K562 (cell line): ENCODE measurements around the gene LCN12. TPM values are rescaled to one million over a fixed set of nuclear protein-coding genes. Genes with fewer than 3 reads are reported as not detected.

Source experiments
- ATAC-seq: fragments of 200-7000 bp; cut with Tn5 transposase; 3 replicates; pipeline ENCODE4 v1.9.1; 2020; ENCODE audit warnings: moderate library complexity
- BruUV-seq: library from RNA; stranded (reverse); fragments of 400-500 nt; replicated peaks from 2 replicates; lab custom pipeline; 2021; lab: Mats Ljungman, UMichigan
- CTCF ChIA-PET: fragments of 300-600 bp; formaldehyde crosslinking; extraction: SDS; loops from one replicate; lab custom pipeline; 2021; ENCODE audit warnings: low intra/inter-chr PET ratio; lab: Yijun Ruan, JAX
- POLR2A ChIA-PET: fragments of 300-600, 350-650 bp; sonication (Branson Sonifier 250); formaldehyde crosslinking; extraction: SDS; loops from one replicate; lab custom pipeline; 2021; ENCODE audit warnings: antibody characterized with exemption, inconsistent platforms; lab: Yijun Ruan, JAX
- DNase-seq, 4 experiments: peaks; one replicate each; pipeline versions ENCODE4 v3.0.0 to v3.0.0-alpha.2; 2011 to 2018; ENCODE audit warnings: low spot score in 3 of 4, mixed read lengths in 3 of 4; ENCODE audit errors: extremely low read depth in 1 of 4
- FAIRE-seq: peaks from 2 replicates; lab custom pipeline; 2011; peaks lifted over from hg19 to GRCh38; lab: Jason Lieb, UNC
- H2AFZ ChIP-seq: 2 replicates; pipeline ENCODE4 v1.6.0; 2011; ENCODE audit warnings: low read depth, low read length, control low read depth, inconsistent platforms
- H3K27ac ChIP-seq: fragments of 200-600 bp; 3 replicates; pipeline ENCODE4 v1.8.0; 2011; ENCODE audit warnings: low read depth, mild to moderate bottlenecking, control low read depth, inconsistent platforms, low read length, moderate library complexity, mixed read lengths; ENCODE audit errors: extremely low read depth
- H3K27me3 ChIP-seq, 2 experiments: fragments of 300-600 bp in 1 of 2; 2 replicates in 1 of 2; 3 replicates in 1 of 2; pipeline versions ENCODE4 v1.6.0 to v1.8.0; 2011; ENCODE audit warnings: inconsistent platforms in 2 of 2, low read length in 2 of 2, mild to moderate bottlenecking in 1 of 2, mixed read lengths in 1 of 2, moderate library complexity in 1 of 2; ENCODE audit not compliant: control insufficient read depth in 2 of 2, insufficient read depth in 2 of 2
- H3K36me3 ChIP-seq: fragments of 300-600 bp; 3 replicates; pipeline ENCODE4 v1.8.0; 2011; ENCODE audit warnings: mild to moderate bottlenecking, low read length, inconsistent platforms; ENCODE audit not compliant: control insufficient read depth, insufficient read depth
- H3K4me1 ChIP-seq, 2 experiments: fragments of 200-600 bp in 1 of 2; replicated peaks in 1 of 2; 2 replicates in 1 of 2; 3 replicates in 1 of 2; pipeline versions ENCODE4 v1.5.1 to v1.8.0; 2011; ENCODE audit warnings: inconsistent platforms in 2 of 2, low read length in 2 of 2, mild to moderate bottlenecking in 1 of 2, mixed read lengths in 1 of 2, moderate library complexity in 1 of 2; ENCODE audit not compliant: control insufficient read depth in 2 of 2, insufficient read depth in 2 of 2
- H3K4me2 ChIP-seq: 2 replicates; pipeline ENCODE4 v1.6.1; 2011; ENCODE audit warnings: low read length, control low read depth, inconsistent platforms, mixed read lengths; ENCODE audit not compliant: insufficient read depth
- H3K4me3 ChIP-seq: fragments of 200-600 bp; sonication (generic), shearing (Covaris generic); 2 replicates; pipeline ENCODE4 v1.5.1; 2016; ENCODE audit warnings: control low read depth, inconsistent platforms
- H3K79me2 ChIP-seq: fragments of 200-600 bp; 3 replicates; pipeline ENCODE4 v1.8.0; 2011; ENCODE audit warnings: low read length, inconsistent platforms; ENCODE audit not compliant: control insufficient read depth, insufficient read depth
- H3K9ac ChIP-seq, 2 experiments: 2 replicates each; pipeline versions ENCODE4 v1.6.0 to v1.6.1; 2011; ENCODE audit warnings: low read depth in 2 of 2, low read length in 2 of 2, control low read depth in 1 of 2, inconsistent platforms in 1 of 2, mild to moderate bottlenecking in 1 of 2, mixed read lengths in 1 of 2; ENCODE audit not compliant: insufficient read depth in 1 of 2
- H3K9me1 ChIP-seq: one replicate; pipeline ENCODE4 v1.6.0; 2011; ENCODE audit warnings: inconsistent platforms, mild to moderate bottlenecking, low read length, moderate library complexity; ENCODE audit not compliant: control insufficient read depth, insufficient read depth
- H3K9me3 ChIP-seq: replicated peaks from 2 replicates; pipeline ENCODE4 v1.5.1; 2011; ENCODE audit warnings: low read depth, low read length, inconsistent platforms; ENCODE audit not compliant: control insufficient read depth, insufficient read depth
- H4K20me1 ChIP-seq: replicated peaks from 2 replicates; pipeline ENCODE4 v1.6.1; 2011; ENCODE audit warnings: low read length, inconsistent platforms, mixed read lengths; ENCODE audit not compliant: control insufficient read depth, insufficient read depth
- CAMTA2 ChIP-seq: fragments of 250-450 bp; sonication (Bioruptor Pico); conservative IDR thresholded peaks from 2 replicates; pipeline ENCODE4 v1.5.1; 2022
- ETV5 ChIP-seq: sonication (generic); formaldehyde crosslinking; IDR thresholded peaks from 2 replicates; pipeline ENCODE4 v1.4.0; 2020; ENCODE audit warnings: low read depth, mild to moderate bottlenecking, missing genetic modification reagents
- HMG20B ChIP-seq: fragments of 250-450 bp; sonication (Bioruptor Pico); IDR thresholded peaks from 2 replicates; pipeline ENCODE4 v1.5.0; 2021; ENCODE audit warnings: mild to moderate bottlenecking
- NBN ChIP-seq: fragments of 450-650 bp; IDR thresholded peaks from 2 replicates; pipeline ENCODE4 v1.6.1; 2016; ENCODE audit warnings: low read depth, mild to moderate bottlenecking
- NONO ChIP-seq, 2 experiments: fragments of 200-400 bp in 1 of 2; fragments of 450-650 bp in 1 of 2; formaldehyde crosslinking in 1 of 2; IDR thresholded peaks; 2 replicates each; pipeline ENCODE4 v1.6.1; 2017; ENCODE audit warnings: low read depth in 2 of 2, mild to moderate bottlenecking in 2 of 2, moderate library complexity in 2 of 2, low read length in 1 of 2
- PHF20 ChIP-seq: fragments of 450-650 bp; IDR thresholded peaks from 2 replicates; pipeline ENCODE4 v1.6.1; 2018; ENCODE audit not compliant: partially characterized antibody
- POLR2AphosphoS2 ChIP-seq: IDR thresholded peaks from 2 replicates; pipeline ENCODE4 v1.6.1; 2012; ENCODE audit warnings: low read length, improper control_type of control experiment
- POLR3G ChIP-seq: IDR thresholded peaks from 2 replicates; pipeline ENCODE4 v1.6.1; 2011; ENCODE audit not compliant: insufficient read length, insufficient replicate concordance; ENCODE audit errors: extremely low read depth
- RBBP5 ChIP-seq: fragments of 200-600 bp; sonication (generic); IDR thresholded peaks from 2 replicates; pipeline ENCODE4 v1.6.1; 2012; ENCODE audit warnings: borderline replicate concordance, mild to moderate bottlenecking, low read length, control low read depth, inconsistent platforms; ENCODE audit not compliant: insufficient read depth, poor library complexity, severe bottlenecking
- SMAD4 ChIP-seq: fragments of 250-450 bp; sonication (Bioruptor Pico); conservative IDR thresholded peaks from 2 replicates; pipeline ENCODE4 v1.8.0; 2021; ENCODE audit warnings: inconsistent platforms, mild to moderate bottlenecking, moderate library complexity
- XRCC4 ChIP-seq: IDR thresholded peaks from one replicate; pipeline ENCODE4 v1.6.1; 2011; ENCODE audit not compliant: insufficient read depth, insufficient read length; ENCODE audit errors: extremely low read depth
- ZBTB1 ChIP-seq: sonication (generic); formaldehyde crosslinking; IDR thresholded peaks from 2 replicates; pipeline ENCODE4 v1.8.1; 2023; ENCODE audit warnings: missing genetic modification reagents, low read depth, mild to moderate bottlenecking, borderline replicate concordance
- ZNF347 ChIP-seq: fragments of 450-650 bp; formaldehyde crosslinking; IDR thresholded peaks from 2 replicates; pipeline ENCODE4 v1.4.0; 2020; ENCODE audit warnings: low read depth, mild to moderate bottlenecking, moderate library complexity
- ZNF551 ChIP-seq: fragments of 250-450 bp; sonication (Bioruptor Pico); IDR thresholded peaks from 2 replicates; pipeline ENCODE4 v1.5.0; 2021; ENCODE audit warnings: mild to moderate bottlenecking, moderate library complexity
- ZNF79 ChIP-seq: fragments of 250-450 bp; sonication (Bioruptor Pico); IDR thresholded peaks from 2 replicates; pipeline ENCODE4 v1.4.0; 2020; ENCODE audit warnings: low read depth, mild to moderate bottlenecking, moderate library complexity
- ZNF830 ChIP-seq: fragments of 250-450 bp; sonication (Bioruptor Pico); IDR thresholded peaks from 2 replicates; pipeline ENCODE4 v1.5.0; 2021; ENCODE audit warnings: mild to moderate bottlenecking
- WGBS: fragments of 100-300 bp; shearing (Covaris generic); methylation state at CpG from one replicate; pipeline ENCODE4 v1.1.6; 2016; ENCODE audit warnings: low coverage, mixed read lengths; ENCODE audit not compliant: insufficient coverage; ENCODE audit errors: missing lambda C conversion rate; 5-methylcytosine and 5-hydroxymethylcytosine counted together
- in situ Hi-C: fragments of 300-500 bp; cut with MboI; formaldehyde crosslinking; loops from 4 replicates; pipeline ENCODE4 v1.15.0; 2018; ENCODE audit warnings: inconsistent platforms, mixed read lengths
- intact Hi-C: fragments of 100-400 bp; cut with micrococcal nuclease; formaldehyde crosslinking; loops from 2 replicates; pipeline ENCODE4 v1.14.2; 2022
- polyA plus RNA-seq, 8 experiments: library from polyadenylated mRNA; depleted of rRNA in 4 of 8; stranded (reverse) in 5 of 8; unstranded in 3 of 8; fragments of >200 nt; fragmentation: Nextera tagmentation in 2 of 8; fragmentation: Illumina TruSeq in 1 of 8; extraction: Ambion mirVana in 2 of 8; extraction: Trizol in 1 of 8; gene quantifications; 2 replicates each; pipeline versions ENCODE4 v1.2.1 to v1.2.3, GENCODE V29; 2011 to 2014; ENCODE audit warnings: inconsistent platforms in 1 of 8, missing spikeins in 1 of 8
- total RNA-seq, 7 experiments: library from RNA; depleted of rRNA in 6 of 7; stranded (reverse); fragments of >200 nt in 6 of 7; fragmentation: Illumina TruSeq in 2 of 7; extraction: Trizol in 2 of 7; gene quantifications; 2 replicates each; pipeline versions ENCODE4 v1.2.1 to v1.2.3, GENCODE V29; 2011 to 2021; ENCODE audit warnings: low replicate concordance in 1 of 7
- TF ChIP-seq, protein P1 (sequence below): fragments of 250-450 bp; sonication (Bioruptor Pico); IDR thresholded peaks from 2 replicates; pipeline ENCODE4 v1.8.0; 2022; ENCODE audit warnings: inconsistent platforms

Gene LCN12
- total and polyA plus RNA-seq, 9 of the 15 experiments (the other 6 are each of a cell fraction or from before 2014, with no cell fraction given) = 0.05 TPM; not detected in 8

GRCh38 chr9:136955202-136955942 is 3.3 kb downstream of the LCN12 start:
- H3K9me3 ChIP-seq = no peaks in the 10 kb centered on the region
- in situ Hi-C loops = no loop called here
- no peaks in the 10 kb centered on the region for H3K9me1 ChIP-seq
- no peak overlapping the region for H3K4me2 ChIP-seq
- WGBS = 10% methylated on average over 13 of the region's 14 CpGs
- no peaks in the 10 kb centered on the region for H3K79me2 ChIP-seq
- intact Hi-C loops = no loop called here
- no peak for DNase-seq
- peaks cover 2 to 7% of the 10 kb centered on the region in 2 experiments; a peak in 3 of 5 replicates for H3K27me3 ChIP-seq
- CTCF ChIA-PET = no interaction called here
- TF ChIP-seq, protein P1, sequence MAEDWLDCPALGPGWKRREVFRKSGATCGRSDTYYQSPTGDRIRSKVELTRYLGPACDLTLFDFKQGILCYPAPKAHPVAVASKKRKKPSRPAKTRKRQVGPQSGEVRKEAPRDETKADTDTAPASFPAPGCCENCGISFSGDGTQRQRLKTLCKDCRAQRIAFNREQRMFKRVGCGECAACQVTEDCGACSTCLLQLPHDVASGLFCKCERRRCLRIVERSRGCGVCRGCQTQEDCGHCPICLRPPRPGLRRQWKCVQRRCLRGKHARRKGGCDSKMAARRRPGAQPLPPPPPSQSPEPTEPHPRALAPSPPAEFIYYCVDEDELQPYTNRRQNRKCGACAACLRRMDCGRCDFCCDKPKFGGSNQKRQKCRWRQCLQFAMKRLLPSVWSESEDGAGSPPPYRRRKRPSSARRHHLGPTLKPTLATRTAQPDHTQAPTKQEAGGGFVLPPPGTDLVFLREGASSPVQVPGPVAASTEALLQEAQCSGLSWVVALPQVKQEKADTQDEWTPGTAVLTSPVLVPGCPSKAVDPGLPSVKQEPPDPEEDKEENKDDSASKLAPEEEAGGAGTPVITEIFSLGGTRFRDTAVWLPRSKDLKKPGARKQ (CRISPR knock-in tag) = no peak
- TF ChIP-seq ZBTB1 (CRISPR knock-in tag) (no peak), ZNF830 (no peak), POLR2AphosphoS2 (no peak), POLR3G (no peak), NBN (no peak), CAMTA2 (no peak), ETV5 (CRISPR knock-in tag) (no peak), ZNF79 (CRISPR knock-in tag) (no peak), PHF20 (no peak), ZNF347 (no peak), SMAD4 (no peak), XRCC4 (no peak), HMG20B (CRISPR knock-in tag) (no peak), NONO (IDR thresholded peaks at IDR 0.05; ENCODE audit: low read depth in 2 of 2, low read length in 1 of 2) (no peak), RBBP5 (no peak), ZNF551 (no peak)
- H2AFZ ChIP-seq = no peak overlapping the region
- H3K36me3 ChIP-seq = no peaks in the 10 kb centered on the region
- peaks cover 0 to 62% of the 10 kb centered on the region in 2 experiments; a peak in 4 of 5 replicates for H3K4me1 ChIP-seq
- POLR2A ChIA-PET = interaction anchor here (1.0 kb wide), 1 partner anchor 19 kb away, joined by 6 read pairs; no protein-coding TSS in a partner anchor
- no TSS peak for BruUV-seq
- ATAC-seq = no peak
- H3K9ac ChIP-seq = peak overlapping the region in 1 of 2 experiments; percentile 55; a peak in 1 of 4 replicates
- no peak overlapping the region for H3K27ac ChIP-seq
- 0 out of 2 replicates have a peak, but pooled peaks cover 4% of the 10 kb centered on the region for H4K20me1 ChIP-seq
- no peak for FAIRE-seq
- no peak overlapping the region for H3K4me3 ChIP-seq
